M059J (cell line): ENCODE data around the gene RASGRP4. TPM values are rescaled to one million over a fixed set of nuclear protein-coding genes. Genes with fewer than 3 reads are reported as not detected.
"Not testable (repeated sequence)": the region's sequence is repeated elsewhere in the genome, so short reads cannot be mapped to it uniquely, and the experiment has no call there.

Experiments
- DNase-seq: peaks from one replicate; pipeline ENCODE4 v3.0.0-alpha.2; 2012; ENCODE audit warnings: low read depth
- total RNA-seq: library from RNA; depleted of rRNA; stranded (reverse); fragments of >200 nt; shearing (Covaris generic); gene quantifications from 2 replicates; pipeline ENCODE4 v1.2.3, GENCODE V29; 2014

The RASGRP4 gene
- total RNA-seq, 1 experiment from 2014 or later = not detected

GRCh38 chr19:38445362-38445761, 19.3 kb upstream of the RASGRP4 start:
- no peak for DNase-seq

- DNase-seq = no peak
These were observed 18.0 kb upstream of the RASGRP4 start for GRCh38 chr19:38444026-38444425.

- no peak for DNase-seq
These were observed 17.5 kb upstream of the RASGRP4 start for GRCh38 chr19:38443458-38443999.

- DNase-seq = no peak
These were observed 16.7 kb upstream of the RASGRP4 start for GRCh38 chr19:38442736-38443135.

- no peak for DNase-seq
These were observed 15.8 kb upstream of the RASGRP4 start for GRCh38 chr19:38441657-38442348.

GRCh38 chr19:38440592-38440991, 14.6 kb upstream of the RASGRP4 start:
- no peak for DNase-seq

- no peak for DNase-seq
These were observed 11.9 kb upstream of the RASGRP4 start for GRCh38 chr19:38437917-38438316.

- no peak for DNase-seq
These were observed 11.3 kb upstream of the RASGRP4 start for GRCh38 chr19:38437295-38437694.

GRCh38 chr19:38434549-38435051, 8.6 kb upstream of the RASGRP4 start:
- no peak for DNase-seq

- DNase-seq = no peak
These were observed 7.3 kb upstream of the RASGRP4 start, which contains the start of gene RYR1 for GRCh38 chr19:38433268-38433733. Gene RYR1, plus strand, starts transcription at chr19:38433691. Its CDS starts 139 bp downstream, at chr19:38433830.

- no peak for DNase-seq
These were observed 4.9 kb upstream of the RASGRP4 start for GRCh38 chr19:38430931-38431330.

- DNase-seq = no peak
These were observed 3.8 kb upstream of the RASGRP4 start for GRCh38 chr19:38429811-38430156.

GRCh38 chr19:38429055-38429810, 3.2 kb upstream of the RASGRP4 start:
- peak; percentile 54 for DNase-seq

- not testable (repeated sequence) for DNase-seq
These were observed 1.1 kb upstream of the RASGRP4 start for GRCh38 chr19:38427035-38427677.

GRCh38 chr19:38425222-38425809, 703 bp downstream of the RASGRP4 start:
- DNase-seq = no peak

- DNase-seq = no peak
These were observed 1.7 kb downstream of the RASGRP4 start for GRCh38 chr19:38424272-38424671.

GRCh38 chr19:38422438-38422837, 3.6 kb downstream of the RASGRP4 start:
- DNase-seq = no peak

- no peak for DNase-seq
These were observed 4.2 kb downstream of the RASGRP4 start for GRCh38 chr19:38421856-38422255.

GRCh38 chr19:38420935-38421334, 5.1 kb downstream of the RASGRP4 start:
- no peak for DNase-seq

- DNase-seq = no peak
These were observed 8.2 kb downstream of the RASGRP4 start for GRCh38 chr19:38417544-38418506.

- no peak for DNase-seq
These were observed 8.9 kb downstream of the RASGRP4 start for GRCh38 chr19:38417146-38417543.
